GM23338 (cell line): Measurements from ENCODE around the gene TTC28.

Experiments
- CREB1 ChIP-seq: fragments of 250-450 bp; sonication (Bioruptor Pico); IDR thresholded peaks from 2 replicates; pipeline ENCODE4 v1.5.0; 2020; ENCODE audit warnings: low read depth, mild to moderate bottlenecking, moderate library complexity
- CTCF ChIP-seq, 2 experiments: fragments of 200-600 bp in 1 of 2; sonication (generic) in 1 of 2; conservative IDR thresholded peaks; 2 replicates each; pipeline versions ENCODE4 v1.5.1 to v1.6.1; 2016 to 2017; ENCODE audit warnings: antibody characterized with exemption in 2 of 2, low read depth in 2 of 2, mild to moderate bottlenecking in 2 of 2, moderate library complexity in 1 of 2
- ETS1 ChIP-seq: IDR thresholded peaks from 2 replicates; pipeline ENCODE4 v1.6.1; 2016; ENCODE audit warnings: antibody characterized with exemption
- EZH2 ChIP-seq: fragments of 200-600 bp; sonication (generic); IDR thresholded peaks from one replicate; pipeline ENCODE4 v1.8.0; 2017; ENCODE audit warnings: antibody characterized with exemption, mild to moderate bottlenecking, low read depth; ENCODE audit not compliant: unreplicated experiment
- EZH2phosphoT487 ChIP-seq: fragments of 200-600 bp; sonication (generic); IDR thresholded peaks from one replicate; pipeline ENCODE4 v1.8.1; 2018; ENCODE audit warnings: antibody characterized with exemption; ENCODE audit not compliant: unreplicated experiment
- JUNB ChIP-seq: IDR thresholded peaks from one replicate; pipeline ENCODE4 v1.6.1; 2016; ENCODE audit warnings: antibody characterized with exemption; ENCODE audit not compliant: unreplicated experiment
- POLR2AphosphoS5 ChIP-seq: IDR thresholded peaks from 2 replicates; pipeline ENCODE4 v1.6.1; 2016; ENCODE audit warnings: antibody characterized with exemption, low read depth
- REST ChIP-seq: IDR thresholded peaks from one replicate; pipeline ENCODE4 v1.6.1; 2018; ENCODE audit warnings: antibody characterized with exemption; ENCODE audit not compliant: unreplicated experiment
- ZNF114 ChIP-seq: fragments of 250-450 bp; sonication (Bioruptor Pico); IDR thresholded peaks from 2 replicates; pipeline ENCODE4 v1.5.0; 2020; ENCODE audit warnings: mild to moderate bottlenecking, moderate library complexity
- ZNF331 ChIP-seq: fragments of 250-450 bp; sonication (Bioruptor Pico); IDR thresholded peaks from 2 replicates; pipeline ENCODE4 v1.5.0; 2020; ENCODE audit warnings: low read depth, mild to moderate bottlenecking, moderate library complexity

GRCh38 chr22:28619236-28619635 lies 60.4 kb downstream of the TTC28 start:
- TF ChIP-seq JUNB (no peak), CTCF (conservative IDR thresholded peaks at IDR 0.05; ENCODE audit: low read depth in 2 of 2) (no peak), EZH2 (no peak), POLR2AphosphoS5 (no peak), CREB1 (no peak), REST (no peak), ZNF331 (CRISPR knock-in tag) (no peak), ZNF114 (CRISPR knock-in tag) (no peak), ETS1 (no peak), EZH2phosphoT487 (no peak)
